ENCODE measurements around the gene PARP14.
"Not testable (repeated sequence)": the region's sequence is repeated elsewhere in the genome, so short reads cannot be mapped to it uniquely, and the experiment has no call there.

The PARP14 gene

GRCh38 chr3:122700193-122700592 is 19.6 kb downstream of the PARP14 start:
- no peak for DNase-seq (ENCODE audit: extremely low read depth, low read depth)
- no peak overlapping the region for H3K4me3 ChIP-seq (replicated peaks; ENCODE audit: low read depth, low read length)
- TF ChIP-seq, protein P1, sequence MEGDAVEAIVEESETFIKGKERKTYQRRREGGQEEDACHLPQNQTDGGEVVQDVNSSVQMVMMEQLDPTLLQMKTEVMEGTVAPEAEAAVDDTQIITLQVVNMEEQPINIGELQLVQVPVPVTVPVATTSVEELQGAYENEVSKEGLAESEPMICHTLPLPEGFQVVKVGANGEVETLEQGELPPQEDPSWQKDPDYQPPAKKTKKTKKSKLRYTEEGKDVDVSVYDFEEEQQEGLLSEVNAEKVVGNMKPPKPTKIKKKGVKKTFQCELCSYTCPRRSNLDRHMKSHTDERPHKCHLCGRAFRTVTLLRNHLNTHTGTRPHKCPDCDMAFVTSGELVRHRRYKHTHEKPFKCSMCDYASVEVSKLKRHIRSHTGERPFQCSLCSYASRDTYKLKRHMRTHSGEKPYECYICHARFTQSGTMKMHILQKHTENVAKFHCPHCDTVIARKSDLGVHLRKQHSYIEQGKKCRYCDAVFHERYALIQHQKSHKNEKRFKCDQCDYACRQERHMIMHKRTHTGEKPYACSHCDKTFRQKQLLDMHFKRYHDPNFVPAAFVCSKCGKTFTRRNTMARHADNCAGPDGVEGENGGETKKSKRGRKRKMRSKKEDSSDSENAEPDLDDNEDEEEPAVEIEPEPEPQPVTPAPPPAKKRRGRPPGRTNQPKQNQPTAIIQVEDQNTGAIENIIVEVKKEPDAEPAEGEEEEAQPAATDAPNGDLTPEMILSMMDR (IDR thresholded peaks at IDR 0.05; ENCODE audit: low read depth, low read length, missing control alignments), result no peak

DNA sequence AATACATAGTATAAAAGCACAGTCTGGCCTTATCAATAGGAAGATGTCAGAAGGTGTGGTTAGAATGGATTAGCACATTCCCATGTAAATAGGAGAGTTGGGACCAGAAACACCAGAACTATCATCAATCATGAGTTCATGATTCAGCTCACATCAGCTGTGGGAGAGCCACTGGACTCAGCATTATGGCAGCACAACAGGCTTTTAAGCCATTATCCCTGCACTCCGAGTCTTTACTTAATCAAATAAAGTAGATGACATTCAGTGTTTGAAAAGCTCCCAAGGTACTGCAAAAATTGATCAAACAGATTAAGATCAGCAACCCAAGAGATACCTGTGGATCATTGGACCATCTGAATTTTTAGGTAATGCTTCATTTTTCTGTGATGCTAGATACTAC is 24.7 kb downstream of the PARP14 start:
- TF ChIP-seq, protein P1 (IDR thresholded peaks at IDR 0.05; ENCODE audit: low read depth, low read length, missing control alignments), result no peak
- no peak for DNase-seq (ENCODE audit: extremely low read depth, low read depth)

GRCh38 chr3:122710616-122711251 is 30.1 kb downstream of the PARP14 start:
- not testable (repeated sequence) for DNase-seq (ENCODE audit: extremely low read depth, low read depth); H3K4me3 ChIP-seq (replicated peaks; ENCODE audit: low read depth, low read length)

More for the DNA sequence above, 24.7 kb downstream of the PARP14 start:
- H3K4me3 ChIP-seq (replicated peaks; ENCODE audit: low read depth, low read length), result no peak overlapping the region

- no peak overlapping the region for H3K4me3 ChIP-seq (replicated peaks; ENCODE audit: low read depth, low read length)
- TF ChIP-seq, protein P1 (IDR thresholded peaks at IDR 0.05; ENCODE audit: low read depth, low read length, missing control alignments), result no peak
- no peak for DNase-seq (ENCODE audit: extremely low read depth, low read depth)
These were observed 33.6 kb downstream of the PARP14 start for GRCh38 chr3:122714273-122714672.

GRCh38 chr3:122716667-122717066 is 36.0 kb downstream of the PARP14 start:
- TF ChIP-seq, protein P1 (IDR thresholded peaks at IDR 0.05; ENCODE audit: low read depth, low read length, missing control alignments), result no peak
- no peak overlapping the region for H3K4me3 ChIP-seq (replicated peaks; ENCODE audit: low read depth, low read length)
- no peak for DNase-seq (ENCODE audit: extremely low read depth, low read depth)

GRCh38 chr3:122719273-122719921 is 38.8 kb downstream of the PARP14 start:
- no peak for DNase-seq (ENCODE audit: extremely low read depth, low read depth)
- H3K4me3 ChIP-seq (replicated peaks; ENCODE audit: low read depth, low read length), result no peak overlapping the region
- TF ChIP-seq, protein P1 (IDR thresholded peaks at IDR 0.05; ENCODE audit: low read depth, low read length, missing control alignments), result no peak

DNA sequence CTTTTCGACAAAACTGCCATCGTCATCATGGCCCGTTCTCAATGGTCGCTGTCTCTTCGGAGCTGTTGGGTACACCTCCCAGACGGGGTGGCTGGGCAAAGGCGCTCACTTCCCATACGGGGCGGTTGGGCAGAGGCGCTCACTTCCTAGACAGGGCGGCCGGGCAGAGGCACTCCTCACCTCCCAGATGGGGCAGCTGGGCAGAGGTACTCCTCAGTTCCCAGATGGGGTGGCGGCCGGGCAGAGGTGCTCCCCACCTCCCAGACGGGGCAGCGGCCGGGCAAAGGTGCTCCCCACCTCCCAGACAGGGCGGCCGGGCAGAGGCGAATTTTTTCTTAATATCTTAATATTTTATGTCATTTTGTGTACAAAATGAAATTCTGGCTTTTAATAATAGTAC is 44.5 kb downstream of the PARP14 start:
- TF ChIP-seq, protein P1 (IDR thresholded peaks at IDR 0.05; ENCODE audit: low read depth, low read length, missing control alignments), result no peak
- no peak overlapping the region for H3K4me3 ChIP-seq (replicated peaks; ENCODE audit: low read depth, low read length)
- DNase-seq (ENCODE audit: extremely low read depth, low read depth), result no peak
